ENCODE data around the gene EHMT1. TPM values are rescaled to one million over a fixed set of nuclear protein-coding genes. Genes with fewer than 3 reads are reported as not detected.
A peak's percentile ranks its signal among the peaks of the same experiment; 100 is the strongest.

The EHMT1 gene
- total and polyA plus RNA-seq, 2 donors (not counting 1 experiment from before 2014, with no cell fraction given): 101 to 394 TPM

DNA sequence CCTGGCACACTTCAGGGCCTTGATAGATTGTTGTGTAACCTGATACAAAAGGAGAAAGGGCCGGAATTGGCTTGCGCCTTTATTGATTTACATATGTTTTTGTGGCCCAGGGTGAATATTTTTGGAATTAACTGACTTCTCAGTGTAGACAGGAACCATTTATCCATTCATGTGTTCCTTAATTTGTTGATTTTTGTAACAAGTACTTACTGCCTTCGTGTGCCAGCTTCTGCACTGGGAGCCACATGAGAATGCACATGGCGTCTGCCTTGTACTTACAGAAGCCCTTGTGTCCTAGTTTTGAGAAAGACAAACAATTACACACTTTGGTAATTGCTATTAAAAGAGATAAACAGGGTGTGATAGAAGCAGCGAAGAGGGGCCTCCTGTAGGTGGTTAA, 26.4 kb downstream of the EHMT1 start:
- no peak for ATAC-seq (ENCODE audit: low read depth)
- Mint-ChIP-seq H3K27ac (no peak overlapping the region), H3K4me1 (peaks cover 50% of the 10 kb centered on the region), H3K4me3 (no peak overlapping the region), H3K27me3 (no peaks in the 10 kb centered on the region), H3K9me3 (ENCODE audit: insufficient read depth) (no peaks in the 10 kb centered on the region)
- H3K9me3 ChIP-seq (ENCODE audit: control extremely low read depth in 1 of 3, control insufficient read depth in 2 of 3, insufficient read depth in 1 of 3, low read length in 2 of 3): no peaks in the 10 kb centered on the region
- DNase-seq: no peak
- no peaks in the 10 kb centered on the region for H3K27me3 ChIP-seq (replicated peaks in 1 of 4; ENCODE audit: control extremely low read depth in 1 of 4, control insufficient read depth in 3 of 4, insufficient read depth in 4 of 4, low read length in 3 of 4)
- no peak overlapping the region for H3K9ac ChIP-seq (ENCODE audit: low read length)
- H3K79me2 ChIP-seq (ENCODE audit: control insufficient read depth, insufficient read depth, low read length): peaks cover 98% of the 10 kb centered on the region
- TF ChIP-seq, protein P1, sequence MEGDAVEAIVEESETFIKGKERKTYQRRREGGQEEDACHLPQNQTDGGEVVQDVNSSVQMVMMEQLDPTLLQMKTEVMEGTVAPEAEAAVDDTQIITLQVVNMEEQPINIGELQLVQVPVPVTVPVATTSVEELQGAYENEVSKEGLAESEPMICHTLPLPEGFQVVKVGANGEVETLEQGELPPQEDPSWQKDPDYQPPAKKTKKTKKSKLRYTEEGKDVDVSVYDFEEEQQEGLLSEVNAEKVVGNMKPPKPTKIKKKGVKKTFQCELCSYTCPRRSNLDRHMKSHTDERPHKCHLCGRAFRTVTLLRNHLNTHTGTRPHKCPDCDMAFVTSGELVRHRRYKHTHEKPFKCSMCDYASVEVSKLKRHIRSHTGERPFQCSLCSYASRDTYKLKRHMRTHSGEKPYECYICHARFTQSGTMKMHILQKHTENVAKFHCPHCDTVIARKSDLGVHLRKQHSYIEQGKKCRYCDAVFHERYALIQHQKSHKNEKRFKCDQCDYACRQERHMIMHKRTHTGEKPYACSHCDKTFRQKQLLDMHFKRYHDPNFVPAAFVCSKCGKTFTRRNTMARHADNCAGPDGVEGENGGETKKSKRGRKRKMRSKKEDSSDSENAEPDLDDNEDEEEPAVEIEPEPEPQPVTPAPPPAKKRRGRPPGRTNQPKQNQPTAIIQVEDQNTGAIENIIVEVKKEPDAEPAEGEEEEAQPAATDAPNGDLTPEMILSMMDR (IDR thresholded peaks at IDR 0.05): no peak
- no peak for TF ChIP-seq EZH2 (IDR thresholded peaks at IDR 0.05; ENCODE audit: borderline replicate concordance, insufficient read depth, low read depth, low read length, poor library complexity, severe bottlenecking)
- peaks cover 15 to 21% of the 10 kb centered on the region in 2 donors for H3K4me1 ChIP-seq (ENCODE audit: control insufficient read depth in 2 of 2, insufficient read depth in 2 of 2, low read length in 2 of 2)
- CTCF ChIA-PET: no interaction called here
- intact Hi-C loops (cut with micrococcal nuclease): no loop called here
- H3K36me3 ChIP-seq (replicated peaks in 1 of 2; ENCODE audit: control extremely low read depth in 1 of 2, control insufficient read depth in 1 of 2, extremely low read depth in 1 of 2, insufficient read depth in 2 of 2, low read length in 1 of 2): peaks cover 0 to 22% of the 10 kb centered on the region in 2 experiments
- WGBS (ENCODE audit: insufficient coverage): 96% methylated on average over 3 of the region's 5 CpGs
- no peak overlapping the region for H3K4me3 ChIP-seq (ENCODE audit: control extremely low read depth in 1 of 5, extremely low read depth in 1 of 5, insufficient read depth in 1 of 5, low read depth in 2 of 5, low read length in 4 of 5)
- H3K4me2 ChIP-seq (replicated peaks; ENCODE audit: low read depth, low read length, poor library complexity, severe bottlenecking): no peak overlapping the region
- no peak overlapping the region for H3K27ac ChIP-seq (ENCODE audit: low read length in 2 of 2)
- no peak overlapping the region for H2AFZ ChIP-seq (ENCODE audit: insufficient read depth, low read depth, low read length, poor library complexity, severe bottlenecking)
- POLR2A ChIA-PET: no interaction called here
- H4K20me1 ChIP-seq (ENCODE audit: control insufficient read depth, insufficient read depth, low read length, poor library complexity, severe bottlenecking): peaks cover 78% of the 10 kb centered on the region

DNA sequence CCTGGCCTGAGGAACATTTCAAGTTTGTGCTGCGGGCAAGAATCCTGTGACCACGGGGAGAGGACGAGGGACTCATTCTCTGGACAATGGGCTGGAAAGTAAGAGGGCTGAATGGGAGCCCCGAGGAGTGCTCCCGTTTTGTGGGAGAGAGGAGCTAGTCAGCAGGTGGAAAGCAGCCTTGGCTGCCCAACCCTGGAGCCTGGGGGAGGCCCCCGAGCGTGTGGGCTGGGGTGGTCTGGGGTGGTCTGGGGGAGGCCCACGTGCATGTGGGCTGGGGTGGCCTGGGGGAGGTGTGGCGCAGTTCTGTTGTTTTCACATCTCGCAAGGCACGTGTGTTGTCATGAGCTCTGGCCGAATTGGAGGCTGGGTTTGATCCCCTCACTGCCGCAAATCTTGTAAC, 27.5 kb downstream of the EHMT1 start:
- no peak for ATAC-seq (ENCODE audit: low read depth)
- Histone ChIP-seq H3K4me3 (ENCODE audit: control extremely low read depth in 1 of 5, extremely low read depth in 1 of 5, insufficient read depth in 1 of 5, low read depth in 2 of 5, low read length in 4 of 5) (no peak overlapping the region), H3K4me2 (replicated peaks; ENCODE audit: low read depth, low read length, poor library complexity, severe bottlenecking) (no peak overlapping the region), H3K27me3 (replicated peaks in 1 of 4; ENCODE audit: control extremely low read depth in 1 of 4, control insufficient read depth in 3 of 4, insufficient read depth in 4 of 4, low read length in 3 of 4) (no peaks in the 10 kb centered on the region), H3K4me1 (ENCODE audit: control insufficient read depth in 2 of 2, insufficient read depth in 2 of 2, low read length in 2 of 2) (peaks cover 21 to 28% of the 10 kb centered on the region in 2 donors), H4K20me1 (ENCODE audit: control insufficient read depth, insufficient read depth, low read length, poor library complexity, severe bottlenecking) (peaks cover 81% of the 10 kb centered on the region), H3K9ac (ENCODE audit: low read length) (no peak overlapping the region), H3K9me3 (ENCODE audit: control extremely low read depth in 1 of 3, control insufficient read depth in 2 of 3, insufficient read depth in 1 of 3, low read length in 2 of 3) (no peaks in the 10 kb centered on the region), H3K79me2 (ENCODE audit: control insufficient read depth, insufficient read depth, low read length) (peaks cover 98% of the 10 kb centered on the region), H3K27ac (ENCODE audit: low read length in 2 of 2) (no peak overlapping the region), H2AFZ (ENCODE audit: insufficient read depth, low read depth, low read length, poor library complexity, severe bottlenecking) (no peak overlapping the region), H3K36me3 (replicated peaks in 1 of 2; ENCODE audit: control extremely low read depth in 1 of 2, control insufficient read depth in 1 of 2, extremely low read depth in 1 of 2, insufficient read depth in 2 of 2, low read length in 1 of 2) (peaks cover 1 to 20% of the 10 kb centered on the region in 2 experiments)
- intact Hi-C loops (cut with micrococcal nuclease): no loop called here
- 92% methylated on average over 8 of the region's 13 CpGs for WGBS (ENCODE audit: insufficient coverage)
- Mint-ChIP-seq H3K27me3 (no peaks in the 10 kb centered on the region), H3K9me3 (ENCODE audit: insufficient read depth) (no peaks in the 10 kb centered on the region), H3K4me3 (peak overlapping the region; percentile 71), H3K4me1 (peaks cover 53% of the 10 kb centered on the region), H3K27ac (no peak overlapping the region)
- ChIA-PET CTCF (no interaction called here), POLR2A (interaction anchor here (0.6 kb wide), 1 partner anchor 203 kb away, joined by 3 read pairs; no protein-coding TSS in a partner anchor)
- DNase-seq: no peak
- TF ChIP-seq, protein P1 (IDR thresholded peaks at IDR 0.05): no peak
